HG03575 (cell line): Measurements from ENCODE around the gene LGI1.

Experiments
- ATAC-seq: cut with Tn5 transposase; IDR thresholded peaks from one replicate; pipeline ENCODE4 v1.9.1; 2021; ENCODE audit not compliant: unreplicated experiment, insufficient number of reproducible peaks, low FRiP score; ENCODE audit errors: extremely low read depth

LGI1 gene

DNA sequence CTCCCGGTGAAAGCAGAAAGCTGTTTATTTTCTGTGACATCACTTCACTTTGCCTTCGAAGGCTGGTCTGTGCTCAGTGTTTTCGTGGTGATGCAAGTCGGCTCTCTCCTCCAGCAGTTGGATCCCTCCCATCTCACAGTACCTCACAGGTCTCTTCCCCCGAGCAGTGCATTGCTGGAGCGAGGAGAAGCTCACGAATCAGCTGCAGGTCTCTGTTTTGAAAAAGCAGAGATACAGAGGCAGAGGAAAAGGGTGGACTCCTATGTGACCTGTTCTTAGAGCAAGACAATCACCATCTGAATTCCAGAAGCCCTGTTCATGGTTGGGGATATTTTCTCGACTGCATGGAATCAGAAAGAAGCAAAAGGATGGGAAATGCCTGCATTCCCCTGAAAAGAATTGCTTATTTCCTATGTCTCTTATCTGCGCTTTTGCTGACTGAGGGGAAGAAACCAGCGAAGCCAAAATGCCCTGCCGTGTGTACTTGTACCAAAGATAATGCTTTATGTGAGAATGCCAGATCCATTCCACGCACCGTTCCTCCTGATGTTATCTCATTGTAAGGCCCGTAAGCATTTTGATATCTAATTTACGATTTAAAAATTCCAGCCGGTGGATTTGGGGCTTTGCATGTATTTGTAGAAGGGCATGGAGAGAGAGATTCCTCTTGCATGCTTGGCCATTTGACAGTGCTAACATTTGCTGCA lies at the start of gene LGI1:
Gene LGI1, plus strand, starts transcription at position 136 of the 707 bp plus-strand sequence. Its CDS starts 209 bp downstream, at position 345.
- ATAC-seq = no peak

DNA sequence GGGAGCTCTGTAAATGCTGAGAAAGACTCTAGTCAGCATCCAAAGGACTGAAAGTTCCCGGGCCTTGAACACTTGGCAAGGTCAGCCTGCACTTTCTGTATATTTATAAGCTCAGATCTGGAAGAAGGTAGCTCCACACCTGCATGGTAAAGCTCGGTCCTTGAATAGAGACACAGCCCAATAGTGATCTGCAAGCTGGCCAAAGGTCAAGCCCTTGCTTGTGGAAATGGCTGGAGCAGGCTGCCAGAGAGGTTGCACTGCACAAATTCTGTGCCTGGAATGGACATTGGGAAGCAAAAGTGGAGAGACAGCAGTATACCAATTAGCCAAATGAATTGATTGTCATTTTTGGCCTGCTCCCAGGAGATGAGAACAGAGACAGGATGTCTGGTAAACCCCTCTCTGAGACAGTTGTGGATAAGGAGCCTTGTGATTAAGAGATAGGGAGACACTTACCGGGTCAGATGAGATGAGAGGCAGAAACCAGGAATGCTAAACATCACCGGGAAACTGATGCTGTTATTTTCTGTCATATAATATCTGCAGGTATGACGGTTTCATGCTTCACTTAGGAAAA lies 47.3 kb upstream of the LGI1 start:
- no peak for ATAC-seq

DNA sequence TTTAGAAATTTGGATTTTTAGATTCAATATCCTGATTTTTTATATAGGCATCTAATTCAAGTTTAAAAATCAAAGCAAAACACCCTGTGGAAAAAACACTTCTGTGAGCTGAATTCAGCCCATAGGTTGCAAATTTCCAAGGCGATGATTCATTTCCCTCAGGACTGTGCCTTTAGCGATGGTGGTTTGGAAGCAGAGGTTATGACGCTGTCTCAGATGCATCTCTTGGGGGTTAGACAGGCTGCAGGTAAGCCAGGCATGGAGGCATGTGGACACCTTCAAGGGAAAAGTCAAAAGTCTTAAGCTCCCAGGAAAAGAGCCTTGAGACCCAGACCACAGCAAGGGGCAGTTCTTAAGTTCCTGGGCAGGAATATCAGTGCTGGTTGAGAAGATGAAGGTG lies 45.8 kb upstream of the LGI1 start:
- ATAC-seq = no peak

DNA sequence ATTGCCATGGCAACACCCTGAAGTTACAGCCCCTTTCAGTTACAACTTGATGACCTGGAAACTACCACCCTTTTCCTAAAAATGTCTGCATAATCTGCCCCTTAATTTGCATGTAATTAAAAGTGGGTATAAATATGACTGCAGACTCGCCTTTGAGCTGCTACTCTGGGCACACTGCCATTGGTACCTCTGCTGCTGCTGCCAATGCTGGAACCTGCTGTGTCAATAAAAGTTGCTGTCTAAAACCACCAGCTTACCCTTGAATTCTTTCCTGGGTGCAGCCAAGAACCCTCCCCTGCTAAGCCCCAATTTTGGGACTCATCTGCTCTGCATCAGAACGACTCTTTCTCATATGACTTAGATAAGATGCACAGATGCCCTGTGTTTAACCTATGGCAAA lies 45.1 kb upstream of the LGI1 start:
- no peak for ATAC-seq

DNA sequence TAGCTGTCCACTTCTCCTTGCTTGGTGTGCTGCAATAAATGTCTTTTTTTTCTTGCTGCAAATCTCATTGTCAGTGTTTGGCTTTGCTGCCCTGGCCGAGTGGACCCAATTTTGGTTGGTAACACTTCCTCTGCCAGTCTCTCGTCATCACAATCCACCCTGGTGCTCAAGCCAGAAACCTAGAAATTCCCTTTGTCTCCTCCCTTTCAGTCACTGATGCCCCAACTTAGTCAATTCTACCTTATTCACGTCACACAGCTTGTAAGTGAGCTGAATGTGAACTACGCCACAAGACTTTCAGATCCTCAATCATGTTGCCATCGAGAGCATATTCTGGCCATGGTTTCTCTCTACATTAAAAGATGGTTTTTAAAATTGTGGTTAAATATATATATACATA lies 42.4 kb upstream of the LGI1 start:
- peak; percentile 87 for ATAC-seq

DNA sequence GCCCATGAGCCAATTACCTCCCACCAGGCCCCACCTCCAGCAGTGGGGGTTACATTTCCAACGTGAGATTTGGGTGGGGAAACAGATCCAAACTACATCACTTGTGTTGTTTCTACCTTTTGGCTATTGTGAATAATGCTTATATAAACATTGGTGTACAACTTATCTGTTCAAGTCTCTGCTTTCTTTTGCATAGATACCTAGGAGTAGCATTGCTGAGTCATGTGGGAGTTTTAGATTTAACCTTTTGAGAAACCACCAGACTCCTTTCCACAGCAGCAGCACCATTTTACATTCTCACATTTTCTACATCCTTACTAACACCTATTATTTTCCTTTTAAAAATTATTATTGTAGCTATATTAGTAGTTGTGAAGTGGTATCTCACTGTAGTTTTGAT lies 41.0 kb upstream of the LGI1 start:
- ATAC-seq = no peak

DNA sequence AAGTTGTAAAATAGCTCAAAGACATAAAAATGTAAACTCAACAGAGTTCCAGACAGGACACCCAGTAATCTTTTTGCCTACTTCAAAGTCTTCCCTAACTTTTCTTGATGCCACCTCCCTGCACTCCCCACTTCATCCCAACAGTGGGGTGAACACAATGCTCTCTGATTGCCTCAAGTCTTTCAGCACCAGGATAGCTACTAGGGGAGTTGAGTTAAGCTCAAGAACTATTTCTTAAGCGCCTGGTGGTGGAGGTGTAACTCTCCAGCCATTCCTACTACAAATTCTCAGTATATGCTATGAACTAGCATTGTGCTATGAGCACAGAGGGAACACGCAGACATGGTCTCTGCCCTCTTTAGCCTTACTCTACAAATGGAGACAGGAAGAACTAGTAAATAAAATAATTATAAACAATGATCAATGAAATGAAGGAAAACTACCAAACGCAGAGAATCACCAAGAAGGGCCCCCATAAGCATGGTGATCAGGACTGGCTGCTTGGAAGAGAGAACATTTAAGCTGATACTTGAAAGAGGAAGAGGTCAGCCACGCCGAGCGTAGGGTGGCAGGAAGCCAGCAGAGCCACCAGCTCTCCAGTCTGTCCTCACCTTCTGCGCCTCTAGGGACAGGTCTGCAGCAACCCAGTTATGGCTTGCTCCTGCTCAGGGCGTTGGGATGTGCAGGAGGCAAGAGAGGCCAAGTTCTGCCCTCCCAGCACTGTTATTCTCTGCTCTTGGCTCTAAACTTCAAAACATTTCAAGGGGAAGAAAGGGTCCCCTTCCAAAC lies 38.6 kb upstream of the LGI1 start:
- ATAC-seq = no peak

DNA sequence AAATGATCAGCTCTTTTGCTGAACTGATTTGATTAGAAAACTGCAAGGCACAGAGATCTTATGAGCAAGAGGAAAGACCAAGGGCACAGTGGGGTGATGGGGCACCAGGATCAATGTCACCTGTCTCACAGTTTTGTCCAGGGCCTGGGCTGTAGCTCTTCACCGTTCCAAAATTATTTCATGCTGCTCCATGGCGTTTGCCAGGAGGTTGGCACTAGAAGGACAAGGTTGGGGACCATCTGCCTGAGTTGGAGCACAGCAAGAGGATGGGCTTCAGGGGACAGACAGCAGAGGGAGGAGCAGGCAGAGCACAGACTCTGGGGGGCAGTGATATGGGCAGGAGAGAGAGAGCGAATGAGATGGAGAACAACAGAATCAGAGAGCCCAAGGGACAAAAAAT lies 37.8 kb upstream of the LGI1 start:
- ATAC-seq = no peak

DNA sequence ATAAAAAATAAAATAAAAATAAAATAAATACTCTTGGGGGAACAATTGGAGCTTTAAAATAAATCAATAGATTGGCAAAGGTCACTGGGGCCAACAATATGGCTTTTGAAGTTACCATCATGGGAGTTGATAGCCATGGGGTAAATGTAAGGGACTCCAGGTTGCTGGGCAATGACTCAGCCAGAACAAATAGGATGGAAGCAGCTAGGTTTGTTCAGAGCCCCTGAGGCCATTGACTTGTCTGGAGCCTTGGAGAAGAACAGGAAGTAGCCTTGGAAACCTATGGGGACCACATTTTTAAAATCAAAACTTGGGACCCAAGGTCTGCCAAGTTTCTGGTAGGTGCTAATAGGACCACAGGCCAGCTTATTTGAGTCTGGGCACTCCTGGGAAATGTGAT lies 35.2 kb upstream of the LGI1 start:
- ATAC-seq = no peak

DNA sequence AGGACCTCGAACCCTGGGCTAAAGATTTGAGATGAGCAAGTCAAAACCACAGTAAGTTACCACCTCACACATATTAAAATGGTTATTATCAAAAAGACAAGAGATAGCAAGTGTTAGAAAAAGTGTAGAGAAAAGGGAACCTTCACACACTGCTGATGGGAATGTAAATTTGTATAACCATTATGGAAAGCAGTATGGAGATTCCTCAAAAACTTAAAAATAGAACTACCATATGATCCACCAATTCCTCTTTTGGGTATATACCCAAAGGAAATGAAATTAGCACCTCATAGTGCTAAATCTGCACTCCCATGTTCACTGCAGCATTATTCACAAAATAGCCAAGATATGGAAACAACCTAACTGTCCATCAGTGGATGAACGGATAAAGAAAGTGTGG lies 34.6 kb upstream of the LGI1 start:
- ATAC-seq = no peak

DNA sequence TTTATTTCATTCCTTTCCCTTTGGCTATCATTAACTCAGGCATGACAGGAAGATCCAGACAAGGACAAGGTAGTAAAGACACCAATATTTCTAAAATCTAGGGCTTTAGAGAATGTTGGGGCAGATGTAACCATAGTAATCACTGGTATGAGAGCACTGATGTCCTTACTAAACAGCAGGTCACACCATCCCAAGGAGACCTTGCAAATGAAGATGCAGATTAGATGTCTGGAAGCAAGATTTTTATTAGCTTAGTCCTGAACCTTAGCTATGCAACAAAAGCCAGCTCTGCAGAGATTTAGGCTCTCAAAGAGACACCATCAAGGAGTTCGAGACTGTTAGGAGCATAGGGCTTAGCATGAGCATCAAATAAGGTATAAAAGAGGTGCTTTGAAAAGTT lies 31.7 kb upstream of the LGI1 start:
- ATAC-seq = no peak

DNA sequence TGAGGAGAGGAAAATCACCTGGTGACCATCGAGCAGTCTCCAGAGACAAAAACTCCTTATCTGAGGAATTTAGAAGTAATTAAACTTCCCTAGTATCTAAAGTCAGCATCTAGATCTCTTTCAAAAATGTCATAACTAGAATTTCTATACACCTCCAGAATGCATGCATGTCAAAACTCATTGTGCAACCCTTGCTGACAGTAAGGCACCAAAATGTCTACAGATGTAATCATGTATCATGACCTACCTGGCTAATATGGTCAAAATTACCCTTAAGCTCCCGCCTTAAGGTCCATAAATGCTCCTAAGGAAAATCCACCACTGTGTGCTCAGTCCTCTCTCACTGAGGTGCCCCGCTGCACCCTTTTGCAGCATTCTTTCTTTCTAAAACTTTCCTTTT lies 16.4 kb upstream of the LGI1 start:
- no peak for ATAC-seq

DNA sequence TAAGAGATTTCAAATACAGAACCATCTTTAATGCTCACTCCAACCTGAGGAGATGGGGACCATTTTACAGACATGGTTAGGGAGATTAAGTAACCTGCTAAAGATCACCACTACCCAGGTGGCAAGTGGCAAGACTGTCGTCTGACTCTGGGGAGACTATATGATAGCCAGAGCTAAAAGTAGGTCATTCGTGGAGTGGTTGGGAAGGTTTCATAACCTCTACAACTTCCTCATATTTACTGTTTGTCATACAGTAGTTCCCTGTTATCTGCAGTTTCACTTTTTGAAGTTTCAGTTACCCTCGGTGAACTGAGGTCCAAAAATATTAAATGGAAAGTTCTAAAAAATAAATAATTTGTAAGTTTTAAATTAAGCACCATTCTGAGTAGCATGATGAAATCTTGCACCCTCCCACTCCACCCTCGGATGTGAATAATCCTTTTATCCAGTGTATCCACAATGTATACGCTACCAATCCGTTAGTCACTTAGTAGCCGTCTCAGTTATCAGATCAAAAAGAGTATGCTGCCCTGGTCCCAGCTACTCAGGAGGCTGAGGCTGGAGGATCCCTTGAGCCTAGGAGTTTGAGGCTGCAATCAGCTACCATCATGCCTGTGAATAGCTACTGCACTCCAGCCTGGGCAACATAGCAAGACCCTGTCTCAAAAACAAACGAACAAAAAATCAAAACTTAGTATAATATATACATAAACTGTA lies 14.9 kb upstream of the LGI1 start:
- no peak for ATAC-seq

DNA sequence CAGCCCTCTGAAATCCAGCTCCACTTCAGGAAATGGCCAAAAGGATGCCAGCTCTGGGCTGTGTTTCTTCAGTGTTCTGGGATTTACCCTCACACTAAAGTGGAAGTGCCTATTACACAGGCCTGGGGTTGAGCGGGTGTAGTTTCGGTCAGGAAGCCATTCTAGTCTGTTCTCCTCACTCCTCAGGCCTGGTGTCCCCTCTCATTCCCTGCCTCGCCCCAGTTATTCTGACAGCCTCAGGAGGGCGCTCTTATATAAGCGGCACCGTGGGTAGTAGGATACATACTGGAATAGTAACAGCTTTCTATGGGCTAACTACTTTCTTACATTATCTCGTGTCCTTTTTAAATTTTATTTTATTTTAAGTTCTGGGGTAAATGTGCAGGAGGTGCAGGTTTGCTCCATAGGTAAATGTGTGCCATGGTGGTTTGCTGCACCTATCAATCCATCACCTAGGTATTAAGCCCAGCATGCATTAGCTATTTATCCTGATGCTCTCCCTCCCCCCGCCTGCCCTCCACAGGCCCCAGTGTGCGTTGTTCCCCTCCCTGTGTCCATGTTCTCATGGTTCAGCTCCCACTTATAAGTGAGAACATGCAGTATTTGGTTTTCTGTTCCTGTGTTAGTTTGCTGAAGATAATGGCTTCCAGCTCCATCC lies 12.2 kb upstream of the LGI1 start:
- ATAC-seq = no peak

DNA sequence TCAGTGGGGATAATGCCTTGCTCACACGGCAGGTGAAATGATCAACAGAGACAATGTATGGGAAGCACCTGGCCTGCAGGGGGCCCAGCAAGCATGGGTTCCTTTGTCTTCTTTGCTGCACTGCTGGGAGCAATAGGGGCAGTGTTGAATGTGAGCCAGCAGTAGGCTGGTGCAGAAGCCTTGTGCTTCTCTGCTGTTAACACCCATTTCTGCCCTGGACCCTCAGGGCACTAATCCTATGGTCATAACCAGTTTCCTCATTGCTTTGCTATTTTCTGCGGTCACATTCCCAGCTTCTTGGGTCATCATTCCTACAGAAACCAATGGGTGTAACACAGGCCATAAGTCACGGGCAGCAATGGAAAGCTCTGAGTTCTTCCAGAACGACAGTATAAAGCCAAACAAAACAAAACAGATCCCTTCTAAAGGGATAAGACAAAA lies 10.9 kb upstream of the LGI1 start:
- no peak for ATAC-seq

DNA sequence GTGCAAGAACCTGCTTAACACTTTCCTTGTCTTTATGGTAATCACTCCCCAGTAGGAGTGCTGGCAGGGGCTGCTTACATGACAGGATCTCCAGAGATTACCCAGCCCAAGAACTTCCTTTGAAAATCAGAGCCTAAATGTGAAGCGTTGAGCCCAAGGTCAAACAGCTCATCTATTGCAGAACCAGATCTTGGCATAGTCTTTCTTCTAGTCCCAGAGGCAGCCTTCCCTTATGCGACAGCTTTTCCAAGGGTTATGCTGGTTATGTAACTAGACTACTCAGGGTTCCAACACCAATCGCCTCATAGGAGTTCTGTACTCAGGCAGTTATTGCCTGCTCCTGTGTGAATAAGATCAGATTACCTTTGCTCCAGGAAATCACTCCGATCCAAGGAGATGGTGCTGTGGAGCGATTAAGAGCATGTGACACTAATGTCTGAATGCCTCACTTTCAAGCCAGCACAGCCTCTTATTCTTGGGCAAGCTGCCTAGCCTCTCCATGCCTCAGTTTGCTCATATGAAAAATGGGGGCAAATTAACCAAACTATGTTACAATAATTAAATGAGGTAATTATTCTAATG lies 8.4 kb upstream of the LGI1 start:
- ATAC-seq = no peak

DNA sequence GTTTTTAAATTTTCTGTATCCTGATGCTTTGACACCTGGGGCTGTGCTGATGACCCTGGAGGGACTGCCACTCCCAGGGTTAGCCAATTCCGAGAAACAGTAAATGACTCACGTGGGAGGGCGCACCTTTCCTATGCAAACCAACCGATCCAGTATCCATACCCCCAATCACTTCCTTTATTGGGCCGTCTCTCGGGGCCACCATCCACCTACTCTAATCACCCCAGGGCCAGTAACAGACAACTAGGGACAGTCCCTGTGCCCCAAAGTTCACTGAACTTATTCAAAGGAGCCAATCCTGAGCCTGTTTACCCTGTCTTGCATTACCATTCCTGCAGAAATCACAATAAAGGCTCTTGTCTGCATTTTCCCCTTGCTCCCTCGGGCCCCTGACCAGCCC lies 6.6 kb upstream of the LGI1 start:
- no peak for ATAC-seq

DNA sequence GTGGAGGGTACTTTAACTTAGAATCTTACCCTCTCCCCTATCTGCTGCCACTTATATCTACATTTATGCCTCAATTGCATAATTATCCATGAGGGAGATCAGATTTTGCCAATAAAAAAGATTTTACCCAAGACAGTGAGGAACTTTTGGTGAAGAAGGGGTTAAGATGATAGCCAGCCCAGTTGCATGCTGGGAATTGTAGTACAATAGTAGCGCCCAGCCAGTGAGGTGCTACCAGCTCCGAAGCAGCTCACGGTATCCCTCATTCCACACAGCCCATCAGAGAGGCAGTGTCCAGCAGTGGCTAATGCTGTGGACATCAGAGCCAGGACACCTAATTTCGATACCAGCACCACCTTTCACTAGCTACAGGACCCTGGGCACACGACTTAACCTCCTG lies 5.9 kb upstream of the LGI1 start:
- ATAC-seq = no peak

DNA sequence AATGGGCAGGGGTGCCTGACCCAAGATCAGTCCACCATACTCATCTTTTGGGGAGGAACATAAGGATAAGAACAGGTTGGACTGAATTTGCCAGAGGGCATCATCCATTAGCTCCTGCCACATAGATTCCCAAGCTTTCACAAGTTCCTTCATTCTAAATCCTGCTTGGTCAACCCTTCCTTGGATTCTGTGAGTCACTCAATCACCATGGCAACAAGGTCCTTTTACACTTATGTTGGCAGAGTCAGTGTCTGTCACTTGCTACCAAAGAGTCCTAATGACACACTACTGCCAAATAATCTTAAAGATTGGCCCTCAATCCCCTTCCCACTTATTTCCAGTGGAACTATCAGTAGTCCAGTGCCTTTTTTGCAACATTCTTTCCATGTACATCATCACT lies 5.0 kb upstream of the LGI1 start:
- no peak for ATAC-seq
